PC-3 (cell line): ENCODE measurements around the gene ADGRL3. TPM values are rescaled to one million over a fixed set of nuclear protein-coding genes. Genes with fewer than 3 reads are reported as not detected.

Source experiments
- ATAC-seq: fragments of 200-7000 bp; cut with Tn5 transposase; 2 replicates; pipeline ENCODE4 v1.9.1; 2020; ENCODE audit warnings: mild to moderate bottlenecking, moderate library complexity
- BruUV-seq: library from RNA; stranded (reverse); fragments of 400-500 nt; replicated peaks from 2 replicates; lab custom pipeline; 2021; lab: Mats Ljungman, UMichigan
- CTCF ChIA-PET: fragments of 300-600 bp; sonication (Branson Sonifier 250); formaldehyde crosslinking; loops from one replicate; lab custom pipeline; 2022; ENCODE audit warnings: antibody characterized with exemption; lab: Charles Lee
- POLR2A ChIA-PET: fragments of 300-600 bp; sonication (Branson Sonifier 250); formaldehyde crosslinking; loops from one replicate; lab custom pipeline; 2022; ENCODE audit warnings: antibody characterized with exemption; ENCODE audit not compliant: unreplicated experiment; lab: Charles Lee
- DNase-seq: peaks from one replicate; pipeline ENCODE4 v3.0.0-alpha.2; 2015
- H2AFZ ChIP-seq: fragments of 300-600 bp; sonication (generic); 2 replicates; pipeline ENCODE4 v1.6.0; 2016; ENCODE audit warnings: antibody characterized with exemption, low read length
- H3F3A ChIP-seq: fragments of 300-600 bp; sonication (generic); one replicate; pipeline ENCODE4 v1.6.0; 2017; ENCODE audit warnings: antibody characterized with exemption, low read length, control low read depth, mild to moderate bottlenecking; ENCODE audit not compliant: unreplicated experiment
- H3K27ac ChIP-seq: fragments of 300-600 bp; sonication (generic); 2 replicates; pipeline ENCODE4 v1.5.1; 2016; ENCODE audit warnings: mild to moderate bottlenecking, low read length
- H3K27me3 ChIP-seq: fragments of 300-600 bp; sonication (generic); 2 replicates; pipeline ENCODE4 v1.6.1; 2016; ENCODE audit warnings: low read length, mixed read lengths
- H3K36me3 ChIP-seq: fragments of 300-600 bp; sonication (generic); 2 replicates; pipeline ENCODE4 v1.6.1; 2016; ENCODE audit warnings: low read depth, mixed run types, low read length, mixed read lengths
- H3K4me1 ChIP-seq: fragments of 300-600 bp; sonication (generic); 2 replicates; pipeline ENCODE4 v1.5.1; 2016; ENCODE audit warnings: low read length; ENCODE audit not compliant: insufficient read depth
- H3K4me2 ChIP-seq: fragments of 300-600 bp; sonication (generic); 2 replicates; pipeline ENCODE4 v1.6.0; 2016; ENCODE audit warnings: low read length
- H3K4me3 ChIP-seq: fragments of 300-600 bp; sonication (generic); 2 replicates; pipeline ENCODE4 v1.5.1; 2016; ENCODE audit warnings: mild to moderate bottlenecking, low read length, mixed read lengths
- H3K79me2 ChIP-seq: fragments of 300-600 bp; sonication (generic); 2 replicates; pipeline ENCODE4 v1.6.1; 2017; ENCODE audit warnings: low read length, mixed read lengths
- H3K9ac ChIP-seq: fragments of 300-600 bp; sonication (generic); 2 replicates; pipeline ENCODE4 v1.6.0; 2016; ENCODE audit warnings: mild to moderate bottlenecking, low read length
- H3K9me2 ChIP-seq: fragments of 300-600 bp; sonication (generic); replicated peaks from 2 replicates; pipeline ENCODE4 v1.6.1; 2016; ENCODE audit warnings: mixed run types, low read length, mixed read lengths
- H3K9me3 ChIP-seq: fragments of 300-600 bp; sonication (generic); 2 replicates; pipeline ENCODE4 v1.6.1; 2016; ENCODE audit warnings: low read length, mixed read lengths
- H4K20me1 ChIP-seq: fragments of 300-600 bp; sonication (generic); 2 replicates; pipeline ENCODE4 v1.6.1; 2016; ENCODE audit warnings: low read length, mixed read lengths
- CTCF ChIP-seq: fragments of 300-600 bp; sonication (generic); conservative IDR thresholded peaks from 2 replicates; pipeline ENCODE4 v1.5.1; 2017; ENCODE audit warnings: antibody characterized with exemption, low read depth, mild to moderate bottlenecking, low read length
- EZH2 ChIP-seq: fragments of 300-600 bp; sonication (generic); IDR thresholded peaks from one replicate; pipeline ENCODE4 v1.6.1; 2017; ENCODE audit warnings: antibody characterized with exemption, mild to moderate bottlenecking, low read length; ENCODE audit not compliant: unreplicated experiment
- EZH2phosphoT487 ChIP-seq: fragments of 300-600 bp; sonication (generic); IDR thresholded peaks from 2 replicates; pipeline ENCODE4 v1.6.1; 2018; ENCODE audit warnings: mild to moderate bottlenecking, antibody characterized with exemption, low read length, borderline replicate concordance
- intact Hi-C: fragments of 100-400 bp; cut with micrococcal nuclease; formaldehyde crosslinking; loops from 2 replicates; pipeline ENCODE4 v1.9.0; 2023
- total RNA-seq: library from RNA; depleted of rRNA; stranded (reverse); fragments of >200 nt; gene quantifications from 2 replicates; pipeline ENCODE4 v1.2.3, GENCODE V29; 2014

Gene ADGRL3
- total RNA-seq, 1 experiment from 2014 or later: 0.66 TPM

DNA sequence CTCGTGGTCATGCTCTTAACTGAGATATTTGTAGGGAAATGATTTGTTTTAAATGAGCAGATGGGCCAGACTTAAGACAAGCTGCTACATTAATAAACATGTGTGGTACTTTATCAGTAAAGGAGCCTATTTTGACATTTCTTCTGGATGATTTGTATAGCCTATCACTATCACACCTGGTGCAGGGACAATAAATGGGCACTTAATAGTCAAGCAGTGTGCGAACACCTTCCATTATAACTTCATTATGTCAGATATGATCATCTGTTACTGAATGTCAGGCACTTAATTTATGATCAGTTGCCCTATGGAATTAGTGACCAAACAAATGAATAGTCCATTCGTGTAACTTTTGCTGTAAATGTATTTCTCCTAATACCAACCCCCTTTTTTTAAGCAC, 628.8 kb downstream of the ADGRL3 start:
- H3K79me2 ChIP-seq: no peaks in the 10 kb centered on the region
- H3K9ac ChIP-seq: no peak overlapping the region
- H3K4me2 ChIP-seq: no peak overlapping the region
- TF ChIP-seq EZH2phosphoT487: no peak
- H3K4me3 ChIP-seq: no peak overlapping the region
- no peaks in the 10 kb centered on the region for H3K9me2 ChIP-seq
- BruUV-seq: no TSS peak
- H2AFZ ChIP-seq: no peak overlapping the region
- no peaks in the 10 kb centered on the region for H3K4me1 ChIP-seq
- no peaks in the 10 kb centered on the region for H3K27me3 ChIP-seq
- H3K9me3 ChIP-seq: no peaks in the 10 kb centered on the region
- H3F3A ChIP-seq: no peaks in the 10 kb centered on the region
- no peak overlapping the region for H3K27ac ChIP-seq
- intact Hi-C loops: no loop called here
- no peaks in the 10 kb centered on the region for H4K20me1 ChIP-seq
- no peak for DNase-seq
- POLR2A ChIA-PET: no interaction called here
- no peak for ATAC-seq
- CTCF ChIA-PET: no interaction called here
- H3K36me3 ChIP-seq: no peaks in the 10 kb centered on the region

DNA sequence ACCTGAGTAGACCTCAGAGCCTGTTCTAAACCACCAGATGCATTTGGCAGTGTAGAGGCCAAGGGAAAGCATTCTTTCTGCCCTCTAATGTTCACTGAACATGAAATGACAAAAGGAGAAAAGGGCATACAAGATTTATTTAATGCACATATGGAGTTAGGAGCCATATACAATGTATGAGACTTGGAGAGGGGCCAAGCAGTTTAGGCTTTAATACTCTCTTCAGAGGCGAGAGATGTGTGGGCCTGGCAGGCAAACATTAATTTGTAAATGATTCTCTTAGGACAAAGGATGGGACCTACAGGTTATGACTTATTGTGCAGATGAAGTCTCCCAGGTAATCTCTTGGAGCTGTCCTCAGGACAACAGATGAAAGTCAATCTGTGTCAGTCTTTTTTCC, 631.9 kb downstream of the ADGRL3 start:
- ChIA-PET CTCF (no interaction called here), POLR2A (no interaction called here)
- TF ChIP-seq CTCF (no peak), EZH2phosphoT487 (no peak), EZH2 (no peak)
- Histone ChIP-seq H3K36me3 (no peaks in the 10 kb centered on the region), H3K27me3 (no peaks in the 10 kb centered on the region), H3K4me2 (no peak overlapping the region), H3K9me3 (no peaks in the 10 kb centered on the region), H4K20me1 (no peaks in the 10 kb centered on the region), H3K4me1 (no peaks in the 10 kb centered on the region), H2AFZ (no peak overlapping the region), H3K9me2 (no peaks in the 10 kb centered on the region), H3K79me2 (no peaks in the 10 kb centered on the region), H3K9ac (no peak overlapping the region), H3K27ac (no peak overlapping the region), H3F3A (no peaks in the 10 kb centered on the region), H3K4me3 (no peak overlapping the region)
- intact Hi-C loops: no loop called here
- BruUV-seq: no TSS peak
- DNase-seq (no peak), ATAC-seq (no peak)

DNA sequence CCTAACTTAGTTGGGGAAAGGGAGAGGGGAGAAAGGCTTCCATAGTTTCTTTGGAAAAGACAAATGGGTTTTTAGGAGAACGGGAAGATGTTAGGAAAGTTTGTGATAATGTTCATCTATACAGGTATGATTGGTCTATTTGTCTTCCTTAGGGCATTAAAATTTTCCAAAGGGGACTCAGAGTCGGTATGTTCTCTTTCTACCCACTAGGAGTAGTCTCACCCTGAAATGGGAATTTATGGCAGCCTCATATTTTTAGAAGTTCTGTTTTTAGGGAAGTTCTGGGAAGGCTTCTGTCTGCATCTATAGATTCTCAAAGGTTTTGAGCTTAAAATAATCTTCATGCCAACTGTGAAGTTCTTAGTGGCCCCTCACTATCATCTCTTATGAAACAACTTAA, 637.3 kb downstream of the ADGRL3 start:
- intact Hi-C loops: loop anchor here (5.0 kb wide), 1 partner anchor 85 kb away; no protein-coding TSS in a partner anchor
- BruUV-seq: no TSS peak
- DNase-seq: peak; percentile 12

More for the DNA sequence above, 637.3 kb downstream of the ADGRL3 start:
- Histone ChIP-seq H3K36me3 (no peaks in the 10 kb centered on the region), H3K9ac (no peak overlapping the region), H3F3A (no peaks in the 10 kb centered on the region), H3K4me2 (no peak overlapping the region), H3K27ac (no peak overlapping the region), H3K9me2 (no peaks in the 10 kb centered on the region), H3K4me3 (no peak overlapping the region), H4K20me1 (no peaks in the 10 kb centered on the region), H3K4me1 (peaks cover 6% of the 10 kb centered on the region), H3K27me3 (no peaks in the 10 kb centered on the region), H3K79me2 (no peaks in the 10 kb centered on the region), H3K9me3 (no peaks in the 10 kb centered on the region), H2AFZ (no peak overlapping the region)
- no peak for TF ChIP-seq EZH2
- TF ChIP-seq EZH2phosphoT487: no peak
- TF ChIP-seq CTCF: peak; percentile 48
- no peak for ATAC-seq
- ChIA-PET POLR2A (no interaction called here), CTCF (no interaction called here)
